PC-3 (cell line): Measurements from ENCODE around the gene CAMTA1.

Experiments used
- EZH2 ChIP-seq: fragments of 300-600 bp; sonication (generic); IDR thresholded peaks from one replicate; pipeline ENCODE4 v1.6.1; 2017; ENCODE audit warnings: antibody characterized with exemption, mild to moderate bottlenecking, low read length; ENCODE audit not compliant: unreplicated experiment
- EZH2phosphoT487 ChIP-seq: fragments of 300-600 bp; sonication (generic); IDR thresholded peaks from 2 replicates; pipeline ENCODE4 v1.6.1; 2018; ENCODE audit warnings: mild to moderate bottlenecking, antibody characterized with exemption, low read length, borderline replicate concordance
- TF ChIP-seq, protein P1 (sequence below): fragments of 300-600 bp; sonication (generic); conservative IDR thresholded peaks from 2 replicates; pipeline ENCODE4 v1.5.1; 2017; ENCODE audit warnings: antibody characterized with exemption, low read depth, mild to moderate bottlenecking, low read length

DNA sequence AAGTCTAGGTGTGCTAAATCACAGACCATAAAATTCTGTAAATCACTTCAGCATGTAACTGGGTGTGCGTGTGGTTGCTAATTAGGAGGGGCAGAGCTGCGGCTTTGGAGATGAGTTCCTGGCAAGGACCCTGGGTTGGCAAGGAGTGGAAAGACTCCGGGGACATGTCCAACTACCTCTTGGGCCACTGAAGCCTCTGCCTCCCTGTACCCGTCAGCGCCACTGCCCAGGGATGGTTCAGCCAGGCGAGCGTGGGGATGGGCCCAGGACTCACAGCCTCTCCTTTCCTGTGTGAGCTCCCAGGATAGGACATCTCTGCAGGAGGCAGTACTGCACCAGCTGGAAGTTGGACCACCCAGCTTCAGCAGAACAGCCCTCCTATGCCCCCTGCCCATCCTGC, 599.4 kb downstream of the CAMTA1 start:
- TF ChIP-seq, protein P1, sequence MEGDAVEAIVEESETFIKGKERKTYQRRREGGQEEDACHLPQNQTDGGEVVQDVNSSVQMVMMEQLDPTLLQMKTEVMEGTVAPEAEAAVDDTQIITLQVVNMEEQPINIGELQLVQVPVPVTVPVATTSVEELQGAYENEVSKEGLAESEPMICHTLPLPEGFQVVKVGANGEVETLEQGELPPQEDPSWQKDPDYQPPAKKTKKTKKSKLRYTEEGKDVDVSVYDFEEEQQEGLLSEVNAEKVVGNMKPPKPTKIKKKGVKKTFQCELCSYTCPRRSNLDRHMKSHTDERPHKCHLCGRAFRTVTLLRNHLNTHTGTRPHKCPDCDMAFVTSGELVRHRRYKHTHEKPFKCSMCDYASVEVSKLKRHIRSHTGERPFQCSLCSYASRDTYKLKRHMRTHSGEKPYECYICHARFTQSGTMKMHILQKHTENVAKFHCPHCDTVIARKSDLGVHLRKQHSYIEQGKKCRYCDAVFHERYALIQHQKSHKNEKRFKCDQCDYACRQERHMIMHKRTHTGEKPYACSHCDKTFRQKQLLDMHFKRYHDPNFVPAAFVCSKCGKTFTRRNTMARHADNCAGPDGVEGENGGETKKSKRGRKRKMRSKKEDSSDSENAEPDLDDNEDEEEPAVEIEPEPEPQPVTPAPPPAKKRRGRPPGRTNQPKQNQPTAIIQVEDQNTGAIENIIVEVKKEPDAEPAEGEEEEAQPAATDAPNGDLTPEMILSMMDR: no peak
- no peak for TF ChIP-seq EZH2
- TF ChIP-seq EZH2phosphoT487: no peak
